Measurements from ENCODE around the gene COL5A1. TPM values are rescaled to one million over a fixed set of nuclear protein-coding genes. Genes with fewer than 3 reads are reported as not detected.

Gene COL5A1
- polyA plus RNA-seq, 3 donors: 7.0 to 53.3 (median 28.0) TPM

DNA sequence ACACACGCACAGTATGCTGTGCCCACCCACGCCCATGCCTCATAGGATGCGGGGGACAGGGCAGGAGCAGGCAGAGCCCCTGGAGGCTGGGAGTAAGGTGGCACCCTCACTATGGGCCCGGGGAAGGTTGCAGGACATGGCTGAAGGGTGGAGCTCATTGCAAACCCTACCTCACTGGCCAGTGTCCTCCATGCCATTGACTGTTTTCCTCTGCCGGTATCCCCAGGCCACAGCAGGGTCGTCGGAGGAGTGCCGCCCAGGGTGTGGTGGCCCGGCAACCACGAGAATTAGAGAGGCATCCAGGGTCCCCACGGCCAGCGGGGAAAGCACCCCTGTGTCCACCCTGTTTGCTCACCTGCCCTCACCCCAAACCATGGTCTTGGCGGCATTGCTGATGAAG is 179.3 kb downstream of the COL5A1 start:
- WGBS, 3 donors: 86 to 92% (median 90%) methylated on average over 13 of the region's 13 CpGs
- H3K27ac ChIP-seq (ENCODE audit: low read depth, low read length): no peak overlapping the region

DNA sequence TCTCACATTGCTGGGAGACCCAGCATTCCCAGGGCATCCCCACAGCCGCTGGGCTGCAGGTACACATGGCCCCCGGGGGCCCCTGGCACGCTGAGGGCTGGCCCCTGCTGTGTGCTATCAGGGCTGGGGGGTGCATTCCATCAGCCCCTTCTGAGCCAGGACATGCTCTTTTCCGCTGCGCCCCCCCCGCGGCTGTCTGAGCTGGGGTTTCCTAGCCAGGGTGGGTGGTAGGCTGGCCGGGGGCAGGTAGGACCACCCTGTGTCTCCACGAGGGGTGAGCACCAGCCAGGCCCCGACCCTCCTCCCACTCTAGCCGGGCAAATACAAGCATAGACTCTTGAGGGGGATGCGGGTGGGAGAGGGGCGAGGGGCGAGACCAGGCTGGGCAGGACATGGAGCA is 180.9 kb downstream of the COL5A1 start:
- H3K27ac ChIP-seq (ENCODE audit: low read depth, low read length): no peak overlapping the region
- WGBS, 3 donors: 80 to 83% (median 81%) methylated on average over 14 of the region's 14 CpGs

DNA sequence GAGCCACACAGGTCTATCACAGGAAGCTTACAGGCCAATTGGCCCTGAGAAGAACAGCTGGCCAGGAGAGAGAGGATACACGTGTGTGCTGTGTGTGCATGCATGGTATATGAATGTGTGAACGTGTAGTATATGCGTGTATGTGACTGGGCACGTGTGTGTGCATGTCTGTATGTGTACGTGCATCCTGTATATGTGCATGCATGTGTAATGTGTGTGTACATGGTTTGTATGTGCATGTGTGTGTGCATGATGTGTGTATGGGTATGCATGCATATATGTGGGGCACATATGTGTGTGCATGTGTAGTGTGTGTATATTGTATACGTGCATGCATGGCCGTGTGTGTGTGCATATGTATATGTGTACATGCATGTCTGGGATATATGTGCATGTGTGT is 182.0 kb downstream of the COL5A1 start:
- WGBS, 3 donors: 86 to 90% (median 89%) methylated on average over 7 of the region's 7 CpGs
- H3K27ac ChIP-seq (ENCODE audit: low read depth, low read length): no peak overlapping the region

DNA sequence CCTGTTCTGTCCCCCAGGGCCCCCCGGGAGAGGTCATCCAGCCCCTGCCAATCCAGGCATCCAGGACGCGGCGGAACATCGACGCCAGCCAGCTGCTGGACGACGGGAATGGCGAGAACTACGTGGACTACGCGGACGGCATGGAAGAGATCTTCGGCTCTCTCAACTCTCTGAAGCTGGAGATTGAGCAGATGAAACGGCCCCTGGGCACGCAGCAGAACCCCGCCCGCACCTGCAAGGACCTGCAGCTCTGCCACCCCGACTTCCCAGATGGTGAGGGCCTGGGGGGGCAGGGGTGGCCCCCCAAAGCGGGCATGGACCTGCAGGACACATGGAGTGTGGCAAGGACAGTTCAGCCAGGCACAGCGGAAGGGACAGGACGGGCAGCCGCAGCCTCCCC is 183.0 kb downstream of the COL5A1 start:
- 89 to 93% (median 91%) methylated on average over 23 of the region's 23 CpGs for WGBS, 3 donors
- no peak overlapping the region for H3K27ac ChIP-seq (ENCODE audit: low read depth, low read length)

DNA sequence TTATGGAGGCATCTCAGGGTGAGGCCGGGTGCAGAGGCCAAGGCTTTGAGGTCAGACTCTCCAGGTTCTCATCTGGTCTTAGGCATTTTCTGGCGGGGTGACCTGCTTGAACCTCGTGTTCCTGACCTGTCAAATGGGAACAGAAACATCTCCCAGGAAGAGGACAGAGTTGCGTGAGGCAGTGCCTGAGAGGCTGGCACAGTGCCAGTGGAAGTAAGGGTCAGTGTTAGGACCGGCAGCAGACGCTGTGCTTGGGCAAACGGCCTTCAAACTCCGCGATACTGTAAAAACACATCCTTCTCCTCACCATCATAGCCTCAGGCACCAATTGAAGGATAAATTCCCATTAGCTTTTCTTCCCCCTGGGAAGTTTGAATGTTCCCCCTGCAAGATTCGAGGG is 183.4 kb downstream of the COL5A1 start:
- no peak overlapping the region for H3K27ac ChIP-seq (ENCODE audit: low read depth, low read length)
- 58 to 74% (median 65%) methylated on average over 10 of the region's 10 CpGs for WGBS, 3 donors

DNA sequence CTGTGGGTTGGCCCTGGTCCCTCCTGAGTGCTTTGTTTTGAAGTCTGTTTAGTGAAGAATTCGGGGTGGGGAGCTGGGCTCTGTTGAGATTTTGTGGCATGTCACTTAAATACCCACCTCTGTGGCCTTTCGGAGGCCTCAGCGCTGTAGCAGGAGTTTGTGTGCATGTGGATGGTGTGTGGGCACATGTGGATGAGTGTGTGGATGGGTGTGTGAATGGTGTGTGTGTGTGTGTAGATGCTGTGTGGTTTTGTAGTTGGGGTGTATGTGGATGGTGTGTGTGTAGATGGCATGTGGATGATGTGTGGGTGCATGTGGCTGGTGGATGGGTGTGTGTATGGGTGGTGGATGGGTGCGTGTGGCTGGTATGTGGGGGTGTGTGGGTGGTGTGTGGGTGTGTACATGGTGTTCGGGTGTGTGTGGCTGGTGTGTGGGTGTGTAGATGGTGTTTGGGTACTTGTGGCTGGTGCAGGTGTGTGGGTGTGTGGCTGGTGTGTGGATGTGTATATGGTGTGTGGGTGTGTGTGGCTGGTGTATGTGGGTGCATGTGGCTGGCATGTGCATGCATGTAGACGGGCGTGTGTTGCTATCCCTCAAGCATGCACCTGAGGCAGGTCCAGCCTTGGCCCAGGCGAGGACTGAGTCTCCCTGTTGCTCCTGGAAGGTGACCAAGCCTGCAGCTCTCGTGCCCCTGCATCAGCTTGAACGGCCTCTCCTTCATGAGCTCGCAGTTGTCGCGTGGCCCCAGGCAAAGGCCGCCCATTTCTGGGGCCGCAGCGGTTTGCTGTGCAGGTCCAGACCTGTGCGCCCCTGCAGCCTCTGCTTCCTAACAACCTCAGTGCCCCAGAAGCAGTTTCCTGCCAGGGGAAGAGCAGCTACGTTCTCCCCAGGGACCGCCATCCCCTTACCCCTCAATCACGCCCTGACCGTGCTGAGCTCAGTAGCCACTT is 185.0 kb downstream of the COL5A1 start:
- 84 to 90% (median 87%) methylated on average over 21 of the region's 21 CpGs for WGBS, 3 donors
- H3K27ac ChIP-seq (ENCODE audit: low read depth, low read length): no peak overlapping the region

DNA sequence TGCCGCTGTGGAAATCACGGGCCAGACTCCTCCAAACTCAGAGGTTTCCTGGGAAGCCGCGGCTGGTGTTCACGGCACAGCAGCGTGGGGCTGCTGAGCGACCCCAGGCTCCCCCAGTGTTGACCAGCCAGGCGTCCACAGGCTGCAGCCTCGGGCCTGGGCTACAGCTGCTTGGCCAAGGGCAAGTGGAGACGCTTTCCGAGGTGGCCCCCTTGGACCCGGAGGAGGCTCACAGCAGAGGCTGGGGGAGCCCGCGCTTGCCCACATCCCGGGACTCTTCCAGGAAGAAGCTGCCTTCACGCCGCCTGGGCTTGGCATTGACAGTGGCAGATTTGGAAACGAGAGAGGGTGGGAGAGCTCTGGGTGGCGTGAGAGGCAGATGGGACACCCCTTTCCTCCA is 186.0 kb downstream of the COL5A1 start:
- WGBS, 3 donors: 86 to 88% (median 87%) methylated on average over 19 of the region's 19 CpGs
- H3K27ac ChIP-seq (ENCODE audit: low read depth, low read length): no peak overlapping the region

DNA sequence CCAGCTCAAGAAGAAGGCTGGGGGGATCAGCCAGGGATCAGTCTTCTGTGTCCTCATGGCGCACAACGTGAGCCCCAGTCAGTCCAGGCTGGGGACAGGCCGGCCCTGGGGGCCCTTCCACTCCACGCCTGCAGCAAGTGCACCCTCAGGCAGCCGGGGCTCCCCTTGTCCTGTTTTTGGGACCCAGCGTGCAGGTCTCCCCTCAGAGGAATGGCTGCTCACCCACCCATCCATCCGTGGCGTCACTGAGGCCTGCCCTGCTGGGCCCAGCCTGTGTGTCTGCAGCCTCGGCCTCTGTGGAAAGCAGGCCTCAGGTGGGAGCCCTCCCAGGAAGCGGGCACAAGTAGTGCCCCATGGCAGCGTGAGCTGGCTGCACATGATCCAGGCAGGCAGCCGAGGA is 186.4 kb downstream of the COL5A1 start:
- 87 to 95% (median 91%) methylated on average over 12 of the region's 12 CpGs for WGBS, 3 donors
- no peak overlapping the region for H3K27ac ChIP-seq (ENCODE audit: low read depth, low read length)

DNA sequence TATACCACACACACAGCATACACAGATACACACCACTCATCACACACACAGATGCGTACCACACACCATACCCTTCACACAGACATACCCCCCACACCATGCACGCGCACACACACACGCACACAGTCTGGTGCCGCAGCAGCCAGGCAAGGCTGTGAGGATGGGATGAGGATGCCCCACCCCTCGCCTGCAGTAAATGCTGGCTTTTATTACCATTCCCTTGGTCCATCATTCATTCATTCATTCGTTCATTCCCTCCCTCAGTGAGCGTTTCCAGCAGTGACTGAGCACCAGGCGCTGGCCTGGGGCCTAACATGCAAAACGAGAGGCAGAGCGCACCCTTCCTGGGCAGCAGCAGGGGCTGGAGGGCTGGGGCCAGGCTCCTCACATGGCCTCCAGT is 187.3 kb downstream of the COL5A1 start:
- H3K27ac ChIP-seq (ENCODE audit: low read depth, low read length): no peak overlapping the region
- WGBS, 3 donors: 82 to 93% (median 85%) methylated on average over 11 of the region's 11 CpGs

DNA sequence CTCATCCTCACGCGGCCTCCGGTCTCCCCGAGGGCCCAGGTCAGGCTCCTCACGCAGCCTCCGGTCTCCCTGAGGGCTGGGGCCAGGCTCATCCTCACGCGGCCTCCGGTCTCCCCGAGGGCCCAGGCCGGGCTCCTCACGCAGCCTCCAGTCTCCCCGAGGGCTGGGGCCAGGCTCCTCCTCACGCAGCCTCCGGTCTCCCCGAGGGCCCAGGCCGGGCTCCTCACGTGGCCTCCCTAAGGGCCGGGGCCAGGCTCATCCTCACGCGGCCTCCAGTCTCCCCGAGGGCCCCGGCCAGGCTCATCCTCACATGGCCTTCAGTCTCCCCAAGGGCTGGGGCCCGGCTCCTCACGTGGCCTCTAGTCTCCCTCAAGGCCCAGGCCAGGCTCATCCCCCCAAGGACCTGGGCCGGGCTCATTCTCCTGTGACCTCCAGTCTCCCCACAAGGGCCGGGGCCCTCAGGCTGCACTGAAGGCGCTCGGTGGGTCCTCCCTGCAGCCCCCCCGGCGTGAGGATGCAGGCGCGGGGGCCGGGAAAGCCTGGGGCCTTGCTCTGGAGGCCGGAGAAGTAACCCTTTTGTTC is 187.8 kb downstream of the COL5A1 start:
- 84 to 93% (median 92%) methylated on average over 33 to 35 of the region's 35 CpGs for WGBS, 3 donors

DNA sequence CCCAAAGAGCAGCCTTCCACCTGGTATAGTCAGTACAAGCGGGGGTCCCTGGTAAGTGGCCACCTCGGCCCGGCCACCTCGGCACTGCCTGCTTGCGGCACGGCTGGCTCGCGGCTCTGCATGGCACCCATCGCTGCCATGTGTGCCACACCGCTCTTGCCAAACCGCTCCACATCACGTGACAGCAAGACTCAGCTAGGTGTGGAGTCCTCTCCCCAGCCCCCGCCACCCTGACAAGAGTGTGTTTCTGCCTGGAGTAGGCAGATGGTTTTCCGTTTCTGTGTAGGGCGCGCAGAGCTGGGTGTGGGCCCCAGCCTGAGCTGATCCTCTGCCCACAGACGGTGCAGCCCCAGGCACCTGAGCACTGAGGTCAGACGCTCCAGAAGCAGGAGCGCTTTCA is 188.5 kb downstream of the COL5A1 start:
- WGBS, 3 donors: 91 to 92% (median 91%) methylated on average over 19 of the region's 19 CpGs

More for the DNA sequence above, 187.8 kb downstream of the COL5A1 start:
- H3K27ac ChIP-seq (ENCODE audit: low read depth, low read length): no peak overlapping the region

DNA sequence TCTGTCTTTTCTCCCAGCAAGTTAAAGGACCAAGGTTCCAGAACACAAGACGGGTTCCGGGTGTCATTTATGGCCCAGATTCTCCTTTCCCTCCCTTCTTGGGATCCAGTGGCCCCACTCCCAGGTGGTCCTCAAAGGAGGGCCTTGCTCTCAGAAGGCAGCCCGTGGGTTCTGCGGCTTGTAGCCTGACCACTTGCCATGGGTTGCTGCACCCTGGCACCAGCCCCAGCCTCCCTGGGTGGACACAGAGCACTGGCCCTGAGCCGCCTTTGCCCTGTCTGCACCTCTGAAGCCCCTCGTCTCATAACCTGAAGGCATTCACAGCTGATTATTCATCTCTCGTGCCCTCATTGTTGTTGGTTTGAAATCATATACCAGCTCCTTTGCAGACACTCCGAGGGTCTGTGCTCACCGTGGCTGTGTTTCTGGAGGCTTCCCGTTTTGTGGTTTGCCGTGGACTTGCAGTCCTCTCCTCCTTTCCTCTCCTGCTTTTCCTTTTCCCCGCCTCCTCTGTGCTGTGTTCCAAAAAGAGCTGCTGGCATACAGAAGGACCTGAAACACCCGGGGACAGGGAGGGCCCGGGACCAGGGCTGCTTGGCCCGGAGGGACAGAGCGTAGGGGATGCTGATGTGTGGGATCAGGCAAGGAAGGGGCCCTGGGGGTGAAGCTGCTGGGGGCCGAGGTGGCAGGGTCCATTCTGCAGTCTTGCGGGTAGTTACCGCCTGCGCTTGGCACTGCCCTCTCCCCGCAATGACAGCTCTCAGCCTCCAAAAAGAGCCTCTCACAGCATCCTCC is 189.5 kb downstream of the COL5A1 start:
- no peak overlapping the region for H3K27ac ChIP-seq (ENCODE audit: low read depth, low read length)
- 78 to 83% (median 79%) methylated on average over 21 of the region's 21 CpGs for WGBS, 3 donors

More for the DNA sequence above, 188.5 kb downstream of the COL5A1 start:
- no peak overlapping the region for H3K27ac ChIP-seq (ENCODE audit: low read depth, low read length)

DNA sequence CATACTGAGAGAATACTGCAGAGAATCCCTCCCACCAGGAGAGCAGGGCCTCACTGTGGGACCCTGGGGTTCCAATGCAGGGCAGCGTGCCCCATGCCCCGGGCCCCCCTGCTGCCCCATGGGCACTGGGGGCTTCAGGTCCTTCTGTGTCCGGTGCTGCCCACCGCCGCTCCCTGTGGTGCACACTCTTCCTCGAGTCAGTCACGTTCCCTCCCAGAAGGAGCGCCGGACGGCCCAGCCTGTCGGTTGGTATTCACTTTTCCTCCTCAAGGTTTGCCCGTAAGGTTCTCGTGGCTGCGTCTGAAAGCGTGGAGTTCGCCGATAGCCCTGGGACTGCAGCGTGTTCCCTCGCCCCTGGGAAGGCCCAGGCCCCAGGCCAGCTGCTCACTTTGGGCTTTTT is 190.9 kb downstream of the COL5A1 start:
- H3K27ac ChIP-seq (ENCODE audit: low read depth, low read length): no peak overlapping the region
- 91 to 96% (median 94%) methylated on average over 19 of the region's 19 CpGs for WGBS, 3 donors

DNA sequence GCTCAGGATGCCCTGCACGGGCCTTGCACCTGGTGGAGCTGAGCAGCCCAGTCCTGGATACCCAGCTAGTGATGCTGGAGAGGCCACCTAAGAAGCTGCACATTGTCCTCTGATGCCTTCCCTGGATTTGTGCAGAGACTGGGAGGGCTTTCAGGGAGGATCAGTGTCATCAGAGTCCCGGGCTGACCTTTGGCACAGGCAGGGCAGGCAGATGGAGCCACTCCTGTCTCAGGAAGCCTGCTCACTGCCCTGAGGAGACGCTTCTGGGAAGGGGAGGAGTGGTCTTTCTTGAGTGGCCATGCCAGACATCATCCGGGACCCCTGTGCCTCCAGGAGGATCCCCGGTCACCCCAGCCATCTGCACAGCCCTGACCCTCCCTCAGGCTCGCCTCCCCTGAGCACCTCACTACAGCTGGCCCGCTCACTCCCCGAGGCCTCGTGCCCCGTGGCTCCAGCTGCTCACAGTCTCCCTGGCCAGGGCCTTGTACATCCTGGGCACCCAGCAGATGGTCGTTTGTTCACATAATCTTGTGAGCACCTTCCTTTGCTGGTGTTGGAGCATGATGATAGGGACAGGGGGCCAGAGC is 191.8 kb downstream of the COL5A1 start:
- WGBS, 3 donors: 76 to 81% (median 80%) methylated on average over 11 of the region's 11 CpGs
- H3K27ac ChIP-seq (ENCODE audit: low read depth, low read length): no peak overlapping the region

DNA sequence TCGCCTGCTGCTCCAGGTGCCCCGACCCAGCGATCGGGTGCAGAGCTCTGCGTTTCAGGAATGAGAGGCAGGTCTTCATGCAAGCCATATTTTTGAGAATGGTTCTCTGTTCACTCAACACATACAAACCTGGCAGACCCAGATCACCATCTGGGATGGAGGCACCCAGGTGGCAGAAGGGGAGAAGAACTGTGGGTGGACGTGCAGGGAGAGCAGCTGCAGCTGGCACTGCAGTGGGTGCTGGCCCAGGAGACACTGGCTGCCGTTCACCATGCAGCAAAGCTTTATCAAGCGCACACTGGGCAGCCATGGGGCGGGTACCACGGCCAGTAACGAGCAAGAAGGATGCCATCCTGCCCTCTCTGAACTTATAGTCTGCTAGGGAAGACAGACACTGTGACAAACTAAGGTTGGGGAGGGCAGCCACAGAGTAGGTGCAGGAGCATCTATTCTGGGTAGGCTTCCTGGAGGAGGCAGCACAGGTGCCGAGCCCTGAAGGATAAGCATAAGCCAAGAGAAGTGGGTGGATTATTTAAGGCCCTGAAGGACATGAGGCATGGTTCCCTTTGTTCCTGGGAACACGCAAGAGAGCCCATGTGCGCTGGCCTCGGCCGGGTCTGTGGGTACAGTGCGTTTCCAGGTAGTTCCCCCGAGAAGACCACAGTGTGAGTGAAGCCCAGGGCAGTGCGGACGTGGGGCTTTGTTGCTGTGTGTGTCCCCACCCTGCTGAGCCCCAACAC is 192.8 kb downstream of the COL5A1 start:
- 79 to 92% (median 88%) methylated on average over 17 to 20 of the region's 20 CpGs for WGBS, 3 donors
- no peak overlapping the region for H3K27ac ChIP-seq (ENCODE audit: low read depth, low read length)

DNA sequence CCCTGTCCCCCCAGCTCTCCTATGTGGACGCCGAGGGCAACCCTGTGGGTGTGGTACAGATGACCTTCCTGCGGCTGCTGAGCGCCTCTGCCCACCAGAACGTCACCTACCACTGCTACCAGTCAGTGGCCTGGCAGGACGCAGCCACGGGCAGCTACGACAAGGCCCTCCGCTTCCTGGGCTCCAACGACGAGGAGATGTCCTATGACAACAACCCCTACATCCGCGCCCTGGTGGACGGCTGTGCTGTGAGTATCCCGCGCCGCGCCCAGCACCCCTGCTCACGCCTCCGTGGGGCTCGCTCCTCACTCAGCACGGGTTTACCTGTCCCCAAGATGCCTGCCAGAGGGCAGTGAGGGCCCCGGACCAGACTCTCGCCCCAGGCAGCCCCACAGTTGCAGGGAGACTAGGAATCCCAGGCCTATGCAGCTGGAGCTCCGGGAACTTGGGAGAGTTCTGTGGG is 193.4 kb downstream of the COL5A1 start:
- 80 to 91% (median 89%) methylated on average over 25 of the region's 25 CpGs for WGBS, 3 donors
- H3K27ac ChIP-seq (ENCODE audit: low read depth, low read length): no peak overlapping the region

DNA sequence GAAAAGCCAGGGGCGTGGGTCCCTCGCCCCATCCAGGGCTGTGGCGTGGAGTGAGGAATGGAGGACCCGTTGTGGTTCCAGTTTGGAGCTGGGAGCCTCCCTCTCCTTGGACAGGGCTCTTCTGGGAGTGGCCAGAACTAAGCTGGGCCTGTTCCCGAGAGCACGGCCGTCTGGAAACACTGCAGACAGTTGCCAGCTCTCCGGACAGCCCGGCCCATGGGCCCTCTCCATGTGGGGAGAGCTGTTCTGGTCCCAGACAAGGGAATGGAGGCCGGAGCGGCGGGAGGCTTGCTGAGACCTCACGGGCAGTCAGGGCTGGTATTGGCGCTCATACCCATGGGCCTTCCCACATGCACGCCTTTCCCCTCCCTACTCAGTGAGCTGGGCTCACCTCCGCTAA is 193.8 kb downstream of the COL5A1 start:
- no peak overlapping the region for H3K27ac ChIP-seq (ENCODE audit: low read depth, low read length)
- WGBS, 3 donors: 69 to 79% (median 72%) methylated on average over 16 of the region's 16 CpGs

DNA sequence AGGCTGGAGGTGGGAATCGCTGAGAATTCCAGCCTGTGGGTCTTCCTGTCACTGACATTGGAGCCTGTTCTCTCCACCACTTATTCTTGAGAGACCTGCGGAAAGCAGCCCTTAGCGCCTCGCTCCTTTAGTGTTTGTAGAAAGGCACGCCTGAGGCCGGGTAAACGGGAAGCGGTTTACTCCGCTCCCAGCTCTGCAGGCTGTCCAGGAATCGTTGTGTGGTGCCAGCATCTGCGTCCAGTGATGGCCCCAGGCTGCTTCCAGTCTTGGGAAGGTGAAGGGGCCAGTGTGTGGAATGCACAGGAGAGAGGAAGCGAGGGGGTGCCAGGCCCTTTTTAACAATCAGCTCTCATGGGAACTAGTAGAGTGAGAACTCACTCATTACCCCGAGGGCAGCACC is 194.4 kb downstream of the COL5A1 start:
- WGBS, 3 donors: 83 to 93% (median 92%) methylated on average over 13 of the region's 13 CpGs
- H3K27ac ChIP-seq (ENCODE audit: low read depth, low read length): no peak overlapping the region

Data from adipose tissue (tissue), 3 donors.